HS-5 (cell line): ENCODE measurements around the gene SLC8A2.

Source experiments
- DNase-seq: peaks from one replicate; pipeline ENCODE4 v3.0.0-alpha.2; 2012; ENCODE audit warnings: low read depth

The SLC8A2 gene

DNA sequence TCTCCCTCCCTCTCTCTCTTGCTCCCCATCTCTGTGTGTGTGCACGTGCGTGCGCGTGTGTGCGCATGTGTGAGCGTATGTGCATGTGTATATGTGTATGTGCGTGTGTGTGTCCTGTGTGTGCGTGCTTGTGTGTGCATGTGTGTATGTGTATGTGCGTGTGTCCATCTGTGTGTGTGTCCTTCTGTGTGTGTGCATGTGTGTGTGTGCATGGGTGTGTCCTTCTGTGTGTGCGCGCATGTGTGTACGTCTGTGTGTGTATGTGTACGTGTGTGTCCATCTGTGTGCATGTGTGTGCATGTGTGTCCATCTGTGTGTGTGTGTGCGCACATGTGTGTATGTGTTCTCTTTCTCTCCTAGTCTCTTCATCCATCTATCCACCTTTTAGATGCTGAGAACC, 12.2 kb downstream of the SLC8A2 start:
- DNase-seq = no peak

DNA sequence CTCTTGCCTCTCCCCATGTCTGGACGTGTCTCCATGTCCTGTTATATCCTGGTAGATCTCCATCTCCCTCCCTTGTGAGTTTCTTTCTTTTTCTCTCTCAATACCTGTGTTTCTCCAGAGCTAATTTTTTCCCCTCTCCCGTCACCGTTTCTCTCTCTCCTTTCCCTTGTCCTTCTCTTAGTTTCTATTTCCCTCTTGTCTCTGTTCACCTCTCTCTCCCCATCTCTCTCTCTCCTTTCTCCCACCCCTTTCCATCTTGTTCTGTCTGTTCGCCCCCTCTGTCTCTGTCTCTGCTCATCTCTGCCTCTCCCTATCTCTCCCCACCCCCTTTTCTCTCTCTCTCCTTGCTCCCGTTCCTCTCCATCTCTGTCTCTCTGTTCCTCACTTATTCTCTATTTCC, 13.0 kb downstream of the SLC8A2 start:
- no peak for DNase-seq

DNA sequence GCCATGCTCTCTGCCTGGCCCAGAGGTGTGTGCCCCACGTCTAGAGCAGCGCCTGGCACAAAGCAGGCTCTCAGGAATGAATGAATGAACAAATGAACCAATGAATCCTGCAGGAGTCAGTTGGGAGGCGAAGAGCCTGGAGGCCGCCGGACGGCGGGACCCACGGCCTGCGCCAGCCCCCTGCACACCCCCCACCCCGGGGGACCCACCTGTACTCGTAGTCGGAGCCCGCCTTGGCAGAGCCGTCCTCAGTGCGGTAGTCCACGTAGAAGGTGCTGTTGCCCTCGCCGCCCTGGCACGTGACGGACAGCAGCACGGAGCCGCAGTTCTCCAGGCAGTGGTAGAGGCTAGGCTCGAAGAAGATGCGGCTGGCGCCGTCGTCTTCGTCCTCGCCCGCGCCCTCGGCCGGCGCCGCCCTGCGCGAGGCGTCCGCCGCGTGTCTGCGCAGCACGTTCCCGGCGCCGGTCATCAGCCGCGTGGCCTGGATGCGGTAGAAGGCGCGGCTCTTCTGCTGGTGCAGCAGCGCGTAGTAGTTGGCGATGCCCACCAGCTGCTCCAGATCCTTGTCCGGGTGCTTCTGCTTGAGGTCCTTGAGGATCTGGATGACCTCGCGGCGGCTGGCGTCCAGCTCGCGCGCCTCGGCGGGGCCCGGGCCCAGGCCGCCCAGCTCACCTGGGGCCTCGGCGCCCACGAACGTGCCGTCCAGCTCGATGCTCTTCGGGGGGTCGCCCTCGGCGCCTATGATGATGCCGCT, 14.8 kb downstream of the SLC8A2 start:
- DNase-seq = no peak

DNA sequence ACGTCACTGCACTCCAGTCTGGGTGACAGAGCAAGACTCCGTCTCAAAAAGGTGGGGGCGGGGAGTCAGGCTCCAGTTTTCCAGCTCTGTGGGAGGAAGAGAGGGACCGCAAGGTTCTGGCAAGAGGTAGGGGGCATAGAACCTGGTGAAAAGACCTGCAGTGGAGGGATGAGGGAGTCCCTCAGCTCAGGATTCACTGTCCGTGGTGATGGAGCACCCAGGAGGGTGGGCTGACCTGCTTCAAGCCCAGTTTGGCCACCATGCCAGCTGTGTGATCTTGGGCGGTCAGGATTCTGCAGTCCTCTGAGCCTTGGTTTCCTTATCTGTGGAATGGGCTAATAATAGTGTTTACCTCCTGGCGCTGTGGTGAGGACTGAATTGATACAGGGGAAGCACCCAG, 21.2 kb downstream of the SLC8A2 start:
- no peak for DNase-seq

DNA sequence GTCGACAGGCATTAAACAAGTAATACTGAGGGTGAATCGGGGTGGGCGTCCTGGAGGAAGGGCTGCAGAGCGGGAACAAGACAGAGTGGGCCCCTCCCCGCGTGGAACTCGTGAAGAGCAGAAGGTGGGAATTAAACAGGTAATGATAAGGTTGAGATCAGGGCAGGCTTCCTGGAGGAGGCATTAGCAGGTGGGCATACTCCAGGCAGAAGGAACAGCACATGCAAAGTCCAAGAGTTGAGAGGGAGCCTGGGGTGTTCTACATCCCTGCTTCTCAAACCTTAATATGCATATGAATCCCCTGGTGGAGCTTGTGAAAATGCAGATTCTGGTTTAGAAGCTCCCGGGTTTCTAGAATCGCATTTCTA, 23.3 kb downstream of the SLC8A2 start:
- DNase-seq = no peak

DNA sequence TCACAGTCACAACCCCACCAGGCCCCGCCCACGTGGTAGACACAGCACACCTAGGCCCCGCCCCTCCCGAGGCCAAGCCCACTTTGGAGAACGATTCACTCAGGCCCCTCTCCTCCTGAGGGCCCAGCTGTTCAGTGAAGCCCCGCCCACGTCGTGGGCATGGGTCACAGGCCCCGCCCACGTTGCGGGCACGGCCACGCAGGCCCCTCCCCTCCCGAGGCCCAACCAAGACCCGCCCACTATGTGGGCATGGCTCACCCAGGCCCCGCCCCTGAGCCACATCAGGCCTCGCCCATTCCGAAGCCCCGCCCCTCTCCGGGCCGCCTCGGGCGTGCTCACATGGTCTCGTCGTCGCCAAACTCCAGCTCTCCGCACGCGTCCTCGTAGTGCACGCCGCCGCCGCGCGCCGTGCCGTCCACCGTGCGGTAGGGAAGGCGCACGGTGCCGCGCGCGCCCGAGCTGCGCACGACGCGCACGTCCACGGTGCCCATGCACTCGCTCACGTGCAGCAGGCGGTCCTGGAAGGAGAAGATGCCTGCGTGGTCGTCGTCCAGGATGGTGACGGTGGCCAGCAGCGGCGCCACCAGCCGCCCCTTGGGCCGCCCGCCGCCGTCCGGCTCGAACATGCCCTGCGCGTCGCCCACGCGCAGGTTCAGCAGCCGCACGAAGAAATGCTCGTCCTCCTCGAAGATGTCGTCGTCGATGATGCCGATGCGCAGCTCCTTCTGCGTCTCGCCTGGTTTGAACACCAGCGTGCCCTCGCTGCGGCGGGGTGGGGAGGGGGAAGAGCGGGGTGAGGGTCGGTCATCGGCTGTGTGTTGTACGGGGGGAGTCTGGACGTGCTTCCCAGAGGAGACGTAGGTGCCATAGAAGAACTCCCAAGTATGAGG, 24.0 kb downstream of the SLC8A2 start:
- DNase-seq = no peak

DNA sequence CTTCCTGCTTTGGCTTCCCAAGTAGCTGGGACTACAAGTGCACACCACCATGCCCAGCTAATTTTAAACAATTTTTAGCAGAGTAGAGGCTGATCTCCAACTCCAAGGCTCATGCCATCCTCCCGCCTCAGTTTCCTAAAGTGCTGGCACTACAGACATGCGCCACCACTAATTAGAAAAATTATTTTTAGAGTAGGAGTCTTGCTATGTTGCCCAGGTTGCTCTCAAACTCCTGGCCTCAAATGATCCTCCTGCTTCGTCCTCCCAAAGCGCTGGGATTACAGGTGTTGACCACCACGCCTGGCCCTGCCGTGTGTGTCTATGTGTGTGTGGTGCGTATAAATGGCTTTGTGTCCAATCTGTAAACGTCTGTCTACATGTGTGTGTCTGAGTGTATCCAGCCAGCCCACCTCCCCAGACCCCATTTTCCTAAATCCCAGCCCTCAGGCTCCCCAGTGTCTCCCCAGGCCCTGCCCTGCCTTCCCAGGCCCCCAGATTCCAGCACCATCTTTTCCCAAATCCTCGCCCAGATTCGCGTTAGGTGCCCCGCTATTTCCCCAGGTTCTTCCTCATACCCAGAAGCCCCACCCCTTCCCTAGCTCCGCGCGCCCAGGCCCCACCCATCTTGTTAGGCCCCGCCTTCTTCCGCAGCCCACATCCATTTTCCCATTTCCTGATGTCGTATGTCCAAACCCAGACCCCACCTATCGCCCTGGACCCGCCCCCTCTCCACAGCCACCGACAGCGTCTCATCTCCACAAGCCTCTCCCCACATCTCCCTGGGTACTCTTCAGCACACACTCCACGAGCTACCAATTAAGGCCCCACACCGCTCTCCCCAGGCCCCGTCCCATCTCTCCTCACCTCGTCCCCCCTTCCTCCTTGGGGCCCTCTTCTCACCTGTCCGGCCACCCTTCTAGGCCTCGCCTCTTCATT, 24.9 kb downstream of the SLC8A2 start:
- DNase-seq = no peak

DNA sequence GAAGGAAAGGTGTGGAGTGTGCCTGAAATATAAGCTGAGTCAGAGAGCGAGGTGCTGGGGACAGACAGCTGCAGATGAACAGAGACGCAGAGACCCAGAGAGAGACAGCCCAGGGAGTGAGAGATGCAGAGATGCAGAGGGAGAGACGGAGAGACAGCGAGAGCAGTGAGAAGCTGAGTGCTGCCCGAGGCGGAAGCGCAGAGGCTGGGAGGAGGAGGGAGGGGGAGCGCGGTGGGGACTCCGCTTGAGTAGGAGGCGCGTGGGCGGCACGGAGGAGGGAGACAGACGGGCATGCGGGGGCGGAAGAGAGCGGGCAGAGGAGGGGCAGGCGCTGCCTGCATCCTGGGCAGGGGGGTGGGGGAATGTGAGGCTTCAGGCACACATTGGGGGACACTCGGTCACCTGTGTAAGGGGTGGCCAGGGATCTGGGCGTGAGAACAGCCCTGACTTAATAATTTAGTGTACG, 25.7 kb downstream of the SLC8A2 start:
- DNase-seq = no peak

DNA sequence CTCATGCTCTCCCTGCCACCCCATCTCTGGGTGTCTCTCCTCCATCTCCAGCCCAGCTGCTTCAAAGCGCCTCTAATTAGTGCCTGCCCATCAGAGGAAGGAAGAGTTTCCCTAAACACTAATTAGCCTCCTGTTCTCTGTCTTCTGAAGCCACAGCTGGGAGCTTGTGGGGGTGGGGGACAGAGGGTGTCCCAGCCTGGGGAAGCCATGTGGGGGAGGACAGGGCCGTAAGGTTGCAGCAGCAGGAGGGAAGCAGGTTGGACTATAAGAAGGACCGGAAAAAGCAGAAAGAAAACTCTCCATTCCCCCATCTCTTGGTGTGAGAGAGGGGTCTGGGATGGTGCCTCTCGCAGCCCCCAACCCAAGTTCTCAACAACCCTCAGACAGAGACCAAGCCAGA, 26.2 kb downstream of the SLC8A2 start:
- DNase-seq = no peak

DNA sequence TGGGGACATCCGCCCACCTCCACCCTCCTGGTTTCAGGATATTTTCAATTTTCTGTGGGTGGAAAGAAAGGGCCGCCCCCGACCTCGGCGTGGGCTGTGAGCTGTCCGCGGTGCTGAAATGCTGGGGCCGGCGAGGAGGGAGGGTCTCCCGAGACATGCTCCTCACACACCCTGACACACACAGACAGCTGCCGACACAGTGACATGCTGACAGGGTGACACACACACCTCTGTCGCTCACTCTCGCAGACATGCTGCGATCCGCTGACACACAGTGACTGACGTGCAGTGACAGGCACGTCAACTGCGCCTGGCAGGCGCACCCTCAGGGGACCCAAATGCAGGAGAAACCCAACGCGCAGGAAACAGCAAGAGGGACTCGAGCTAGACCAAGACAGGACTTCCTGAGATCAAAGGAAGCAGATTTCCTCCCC, 27.3 kb downstream of the SLC8A2 start:
- no peak for DNase-seq

DNA sequence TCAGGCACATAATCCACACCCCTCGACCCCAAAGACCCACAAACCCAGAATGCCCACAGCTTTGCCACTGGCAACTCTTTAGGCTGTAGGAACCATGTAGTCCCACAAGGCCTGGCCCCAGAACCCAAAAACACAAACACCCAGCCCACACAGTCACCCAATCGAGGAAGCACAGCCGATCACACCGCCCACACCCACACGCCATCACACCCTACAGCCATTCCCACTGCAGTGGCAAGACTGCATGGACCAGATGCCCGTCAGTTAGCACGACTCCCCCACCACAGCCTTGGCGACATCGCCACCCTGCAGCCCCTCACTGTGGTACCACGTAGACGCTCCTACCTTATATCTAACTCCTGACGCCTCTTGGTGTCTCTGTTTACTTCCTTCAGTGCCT, 28.4 kb downstream of the SLC8A2 start:
- no peak for DNase-seq

DNA sequence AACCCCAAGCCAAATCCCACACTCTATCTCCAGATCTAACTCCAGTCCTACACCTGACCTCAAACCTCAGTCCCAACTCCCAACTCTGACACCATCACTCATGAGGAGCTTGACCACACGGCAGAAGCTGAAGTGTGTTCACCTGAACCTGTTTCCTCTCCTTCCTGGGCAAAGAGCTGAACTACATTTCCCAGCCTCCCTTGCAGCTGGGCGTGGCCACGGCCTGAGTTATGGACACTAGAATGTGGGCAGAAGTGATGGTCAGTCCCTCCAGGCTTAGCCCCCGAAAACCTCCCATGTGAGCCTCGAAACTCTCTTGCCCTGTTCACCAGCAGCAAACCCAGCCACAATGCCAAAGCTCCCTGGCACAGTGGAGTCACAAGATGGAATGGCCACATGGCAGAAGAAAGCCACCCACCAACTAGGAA, 32.9 kb downstream of the SLC8A2 start:
- no peak for DNase-seq

DNA sequence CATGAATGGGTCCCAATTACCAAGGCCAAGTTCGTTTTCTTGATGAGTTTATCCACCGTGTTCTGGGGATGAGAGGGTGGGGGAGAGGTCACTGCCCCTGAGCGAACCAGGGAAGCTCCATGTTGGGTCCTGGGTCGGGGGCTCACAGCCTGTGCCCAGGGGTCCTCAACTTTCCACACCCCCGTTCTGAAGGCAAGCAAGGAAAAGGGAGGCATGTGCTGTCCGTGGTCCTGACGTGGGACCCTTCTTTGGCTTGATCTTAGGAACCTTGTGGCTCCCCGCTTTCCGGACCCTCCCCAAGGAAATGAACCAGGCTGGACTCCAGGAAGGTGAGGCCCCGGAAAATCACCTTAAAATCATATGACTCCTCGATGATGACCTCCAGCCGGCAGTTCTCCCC, 34.2 kb downstream of the SLC8A2 start:
- DNase-seq = no peak

DNA sequence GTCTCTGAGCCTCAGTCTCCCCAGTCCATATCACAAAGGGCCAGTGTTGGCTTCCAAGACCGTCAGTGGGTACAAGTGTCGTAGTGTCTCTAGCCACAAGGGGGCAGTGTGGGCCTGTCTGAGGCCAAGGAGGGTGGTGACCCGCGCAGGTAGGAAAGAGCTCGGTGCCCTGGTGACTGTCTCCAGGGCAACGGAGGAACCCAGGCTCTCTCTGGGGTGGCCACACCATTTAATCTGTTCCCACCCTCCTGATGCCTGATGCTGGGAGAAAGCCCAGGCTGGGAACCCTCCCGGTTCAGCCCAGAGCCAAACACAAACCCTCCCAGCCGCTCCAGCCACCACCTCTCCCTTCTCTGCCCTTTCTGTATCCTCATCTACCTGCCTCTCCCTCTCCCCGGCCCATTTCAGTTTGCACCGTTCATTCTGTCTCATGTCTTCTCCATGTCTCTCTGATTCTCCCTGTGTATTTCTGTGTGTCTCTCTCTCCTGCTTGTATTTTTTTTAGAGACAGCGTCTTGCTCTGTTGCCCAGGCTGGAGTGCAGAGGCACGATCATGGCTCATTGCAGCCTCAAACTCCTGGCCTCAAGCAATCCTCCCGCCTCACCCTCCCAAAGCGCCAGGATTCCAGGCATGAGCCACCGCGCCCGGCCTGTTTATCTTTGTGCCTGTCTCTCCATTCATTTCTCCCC, 34.8 kb downstream of the SLC8A2 start:
- DNase-seq = no peak

DNA sequence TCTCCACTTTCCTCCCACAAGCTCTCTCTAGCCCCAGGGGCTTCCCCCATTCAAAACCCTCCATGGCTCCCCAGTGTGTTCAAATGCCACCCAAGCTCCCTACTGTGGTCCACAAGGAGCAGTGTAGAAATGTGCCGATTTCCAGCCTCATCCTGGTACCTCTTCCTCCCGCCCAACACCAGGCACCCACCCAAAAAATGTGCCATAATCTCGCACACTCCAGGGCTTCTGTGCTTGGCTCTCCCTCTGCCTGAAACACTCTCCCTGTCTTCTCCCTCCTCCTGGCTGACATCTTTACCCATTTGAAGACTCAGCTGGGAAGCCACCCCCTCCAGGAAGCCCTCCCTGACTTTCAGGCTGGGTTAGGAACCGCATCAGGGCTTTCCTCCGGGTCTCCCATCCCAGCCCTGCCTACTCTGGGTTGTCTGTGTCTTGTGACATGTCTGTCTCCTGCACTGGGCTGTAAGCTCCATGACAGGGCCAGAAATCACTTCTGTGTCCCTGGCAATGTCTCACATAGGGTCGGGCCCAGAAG, 35.7 kb downstream of the SLC8A2 start:
- no peak for DNase-seq

DNA sequence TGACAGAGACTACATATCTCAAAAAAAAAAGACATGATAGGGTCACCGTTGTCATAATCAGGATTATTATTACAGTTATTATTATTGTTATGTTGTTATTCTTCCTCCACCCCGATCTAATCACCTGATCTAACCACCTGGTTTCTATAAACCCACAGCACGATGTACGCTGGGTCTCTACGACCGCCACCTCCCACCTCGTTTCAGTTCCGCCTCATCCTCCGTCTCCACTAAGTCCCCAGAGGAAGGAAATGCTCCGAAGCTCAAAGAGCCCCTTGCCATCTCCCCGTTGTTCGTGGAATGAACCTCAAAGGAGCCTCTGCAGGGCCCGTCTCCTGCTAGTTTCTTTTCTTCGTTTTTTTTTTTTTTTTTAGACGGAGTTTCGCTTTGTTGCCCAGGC, 36.5 kb downstream of the SLC8A2 start:
- DNase-seq = no peak

DNA sequence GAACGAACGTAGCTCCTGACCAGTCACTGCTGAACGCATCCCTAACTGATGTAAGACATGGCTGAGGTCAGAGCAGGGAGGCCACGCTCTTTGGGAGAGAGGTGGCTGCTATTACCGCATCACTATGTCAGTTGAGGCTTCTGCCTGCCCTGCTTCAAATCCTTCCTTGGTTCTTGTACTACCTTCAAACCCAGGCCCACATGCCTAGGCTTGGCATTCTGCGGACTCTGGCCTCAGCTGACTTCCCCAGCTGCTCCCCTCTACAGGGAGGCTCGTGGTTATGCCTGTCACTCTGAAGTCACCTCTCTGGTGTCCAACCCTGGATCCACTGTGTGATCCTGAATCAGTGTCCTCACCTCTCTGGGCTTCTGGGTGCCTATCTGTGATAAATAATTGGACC, 37.6 kb downstream of the SLC8A2 start:
- no peak for DNase-seq

DNA sequence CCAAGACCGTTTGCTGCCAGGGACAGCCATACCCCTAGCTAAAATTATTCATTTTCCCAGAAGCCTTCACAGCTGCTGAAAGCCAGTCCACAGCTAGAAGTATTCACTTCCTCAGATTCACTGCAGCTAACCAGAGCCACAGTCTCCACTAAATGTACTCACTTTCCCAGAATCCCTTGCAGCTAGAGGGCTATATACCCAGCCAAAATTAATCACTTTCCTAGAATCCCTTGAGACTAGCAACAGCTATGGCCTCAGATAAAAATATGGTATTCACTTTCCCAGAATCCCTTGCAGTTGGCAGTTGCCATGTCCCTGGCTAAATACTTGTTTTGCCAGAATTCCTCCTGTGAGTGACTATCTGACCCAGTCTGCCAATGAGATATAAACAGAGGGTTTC, 38.6 kb downstream of the SLC8A2 start:
- DNase-seq = no peak

DNA sequence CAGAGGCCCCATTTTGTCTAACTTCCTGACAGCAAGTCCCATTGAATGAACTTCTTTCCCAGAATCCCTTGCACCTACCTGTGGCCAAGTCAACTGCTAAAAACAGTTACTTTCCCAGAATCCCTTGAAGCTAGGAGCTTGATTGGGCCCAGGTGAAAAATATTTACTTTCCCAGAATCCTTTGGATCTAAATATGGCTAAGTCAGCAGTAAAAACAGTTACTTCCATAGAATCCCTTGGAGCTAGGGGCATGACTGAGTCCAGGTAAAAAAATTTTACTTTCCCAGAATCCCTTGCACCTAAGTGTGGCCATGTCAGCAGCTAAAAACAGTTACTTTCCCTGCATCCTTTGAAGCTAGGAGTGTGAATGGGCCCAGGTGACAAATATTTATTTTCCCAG, 39.2 kb downstream of the SLC8A2 start:
- DNase-seq = no peak

DNA sequence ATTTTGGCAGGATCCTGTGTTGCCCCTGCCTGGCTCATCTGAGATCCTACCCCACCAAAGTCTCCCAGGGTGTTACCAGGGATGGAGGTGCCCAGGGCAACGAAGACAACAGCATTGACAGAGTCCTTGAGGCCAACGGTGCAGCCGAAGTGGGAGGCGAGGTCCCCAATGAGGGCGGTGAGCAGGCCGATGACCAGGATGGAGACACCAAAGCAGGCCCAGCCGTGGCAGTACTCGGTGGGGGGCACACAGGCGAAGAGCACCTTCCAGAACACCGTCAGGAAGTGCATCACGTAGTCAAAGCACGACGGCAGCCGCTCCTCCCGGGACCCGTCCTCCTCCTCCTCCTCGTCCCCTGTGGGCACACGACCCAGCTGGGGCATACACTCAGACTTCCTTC, 39.6 kb downstream of the SLC8A2 start:
- no peak for DNase-seq

DNA sequence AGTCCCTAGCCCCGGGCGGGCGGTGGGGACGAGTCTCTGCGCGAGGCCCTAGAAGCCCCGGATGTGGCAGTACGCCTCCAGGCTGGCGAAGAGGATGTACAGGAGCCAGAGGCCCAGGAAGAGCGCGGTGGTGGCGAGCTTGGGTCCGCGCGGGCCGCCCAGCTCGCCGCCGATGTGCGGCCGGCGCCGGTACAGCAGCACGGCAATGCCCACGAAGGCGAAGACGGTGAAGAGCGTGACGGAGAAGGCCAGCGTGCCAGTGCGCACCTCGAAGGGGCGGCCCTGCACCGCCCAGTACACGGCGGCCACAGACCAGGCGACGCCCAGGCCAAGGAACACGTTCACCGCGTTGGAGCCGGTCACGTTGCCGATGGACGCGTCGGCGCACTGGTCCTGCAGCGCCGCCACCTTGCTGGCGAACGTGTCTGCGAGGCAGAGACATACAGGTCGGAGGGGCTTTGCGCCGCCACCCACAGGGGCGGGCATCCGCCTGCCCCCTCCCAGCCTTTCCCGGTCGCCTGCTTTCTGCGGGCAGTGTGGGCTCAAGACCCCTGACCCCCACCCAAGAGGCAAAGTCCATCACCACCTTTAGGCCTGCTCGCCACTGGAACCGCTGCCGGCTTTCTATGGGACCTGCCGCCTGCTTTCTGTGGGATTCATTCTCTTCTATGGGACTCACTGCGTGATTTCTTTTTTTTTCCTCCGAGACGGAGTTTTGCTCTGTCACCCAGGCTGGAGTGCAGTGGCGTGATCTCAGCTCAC, 41.5 kb downstream of the SLC8A2 start:
- no peak for DNase-seq
